NCI-H187 treated with DMSO at 0.1 percent for 48 hours (cell line): ENCODE measurements around the gene NOS1.

ENCODE experiments used
- DNase-seq: peaks from one replicate; lab custom pipeline; 2025; lab: John Stamatoyannopoulos, UW

Gene NOS1

DNA sequence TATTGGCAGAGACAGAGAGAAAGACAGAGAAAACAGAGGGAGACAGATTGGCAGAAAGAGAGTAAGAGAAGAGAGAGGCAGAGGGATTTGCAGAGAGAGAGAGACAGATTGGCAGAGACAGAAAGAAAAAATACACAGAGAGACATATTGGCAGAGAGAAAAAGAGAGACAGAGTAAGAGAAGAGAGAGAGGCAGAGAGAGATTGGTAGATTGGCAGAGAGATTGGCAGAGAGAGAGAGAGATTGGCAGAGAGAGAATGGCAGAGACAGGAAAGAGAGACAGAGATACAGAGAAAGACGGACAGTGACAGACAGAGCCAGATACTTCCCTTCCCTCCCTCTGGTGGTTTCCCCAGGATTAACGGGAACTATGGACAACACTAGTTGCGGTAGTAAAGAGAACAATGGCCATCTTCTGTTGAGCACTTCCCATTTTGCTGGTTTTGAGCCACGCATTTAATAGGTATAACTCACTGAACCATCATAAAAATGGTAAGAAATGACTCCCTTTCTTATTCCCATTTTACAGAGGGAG, 2.6 kb upstream of the NOS1 start:
- DNase-seq, result no peak

DNA sequence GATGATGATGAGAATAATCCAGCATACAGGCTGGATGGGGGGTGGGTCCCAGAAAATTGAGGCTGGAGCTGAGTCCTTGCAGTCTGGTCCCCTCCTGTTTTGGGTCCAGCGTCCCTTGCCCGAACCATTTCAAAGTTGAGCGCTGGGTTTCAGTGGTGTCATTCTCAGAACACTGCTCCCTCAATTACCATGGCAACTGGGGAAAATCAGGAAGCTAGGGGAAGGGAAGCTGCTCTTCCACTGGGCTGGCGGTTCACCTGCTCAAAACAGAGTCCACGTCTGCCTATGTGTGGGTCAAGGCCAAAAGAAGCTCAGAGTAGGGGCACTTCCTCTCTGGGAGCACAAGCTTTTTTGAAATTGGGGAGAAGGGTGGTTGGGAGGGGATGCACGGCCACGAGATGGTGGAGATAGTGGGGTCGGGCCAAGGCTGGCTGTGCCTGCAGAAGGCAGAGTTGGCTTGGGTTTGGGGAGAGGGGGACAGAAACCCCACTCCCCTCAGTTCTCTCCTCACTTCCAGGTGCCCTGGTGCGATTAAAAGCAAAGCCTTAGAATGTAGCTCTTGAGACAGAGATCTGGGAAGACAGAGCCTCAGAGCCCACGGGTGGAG, 1.7 kb upstream of the NOS1 start:
- DNase-seq, result no peak

DNA sequence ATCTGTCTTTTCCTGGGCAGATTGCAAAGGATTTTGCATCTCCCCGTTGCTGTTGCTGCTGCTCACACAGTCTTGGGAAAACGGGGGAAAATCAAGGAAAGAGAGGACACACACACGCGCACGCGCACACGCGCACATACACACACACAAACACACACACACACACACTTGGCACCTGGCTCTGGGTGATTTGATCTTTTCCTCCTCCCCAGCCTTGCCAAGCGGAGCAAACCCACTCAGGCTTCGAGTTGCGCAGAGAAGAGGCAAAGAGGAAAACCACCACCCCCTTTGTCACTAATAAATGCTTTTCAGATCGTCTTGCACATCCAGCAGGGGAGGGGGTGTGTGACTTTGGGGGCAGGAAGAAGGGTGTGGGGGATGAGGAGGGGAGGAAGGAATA, 965 bp upstream of the NOS1 start:
- DNase-seq, result no peak

DNA sequence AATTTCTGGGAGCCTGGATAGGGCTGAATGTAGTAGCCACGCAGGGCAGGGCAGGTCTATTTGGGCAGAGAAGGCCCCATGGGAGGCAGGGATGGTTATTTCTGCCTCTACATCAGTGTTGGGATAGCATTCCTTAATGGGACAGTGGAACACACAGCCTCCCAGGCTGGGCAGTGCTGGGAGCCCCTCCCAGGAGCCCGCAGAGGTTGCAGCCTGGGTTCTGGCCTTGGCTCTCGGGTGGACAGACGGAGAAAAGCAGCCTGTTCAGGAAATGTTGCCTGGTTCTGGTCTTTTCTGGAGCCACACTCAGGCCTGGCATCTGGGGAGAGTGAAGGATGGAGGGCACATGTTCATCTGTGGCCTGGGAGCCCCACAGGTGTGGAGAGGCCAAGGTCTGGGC, 479 bp upstream of the NOS1 start:
- no peak for DNase-seq

DNA sequence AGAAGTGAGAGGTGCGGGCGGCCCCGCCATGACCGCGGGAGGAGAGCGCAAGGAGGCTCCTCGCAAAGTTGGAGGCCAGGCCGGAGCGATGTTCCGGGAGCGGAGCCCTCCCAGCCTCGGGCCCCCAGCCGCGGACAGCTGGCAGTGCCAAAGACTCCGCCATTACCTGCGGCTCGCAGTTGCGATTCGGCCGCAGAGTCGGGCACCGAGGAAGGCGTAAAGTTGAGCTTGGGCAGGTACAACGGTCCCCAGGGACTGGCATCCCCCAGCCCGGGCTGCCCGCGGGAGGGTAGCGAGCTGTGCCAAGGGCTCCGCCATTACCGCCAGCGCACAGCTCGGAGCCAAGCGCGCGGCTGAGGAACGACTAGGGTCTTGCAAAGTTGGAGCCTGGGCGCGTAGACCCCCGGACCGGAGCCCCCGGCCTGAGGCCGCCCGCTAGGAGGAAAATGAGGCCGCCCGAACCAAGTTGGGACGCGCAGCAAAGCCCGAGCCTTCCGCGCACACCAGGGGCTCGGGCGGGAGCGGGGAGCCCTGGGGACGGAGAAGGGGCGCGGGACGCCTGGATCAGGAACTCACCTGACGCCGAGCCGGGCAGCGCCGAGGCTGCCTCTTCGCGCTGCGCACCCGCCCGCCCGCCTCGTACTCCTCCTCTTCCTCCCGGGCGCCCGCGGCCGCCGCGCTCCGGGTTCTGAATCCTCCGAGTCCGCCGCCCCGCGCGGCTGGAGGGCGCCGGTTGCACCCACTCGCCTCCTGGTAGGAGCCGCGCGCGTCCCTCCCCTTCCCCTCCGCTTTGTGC, 677 bp downstream of the NOS1 start:
- no peak for DNase-seq

DNA sequence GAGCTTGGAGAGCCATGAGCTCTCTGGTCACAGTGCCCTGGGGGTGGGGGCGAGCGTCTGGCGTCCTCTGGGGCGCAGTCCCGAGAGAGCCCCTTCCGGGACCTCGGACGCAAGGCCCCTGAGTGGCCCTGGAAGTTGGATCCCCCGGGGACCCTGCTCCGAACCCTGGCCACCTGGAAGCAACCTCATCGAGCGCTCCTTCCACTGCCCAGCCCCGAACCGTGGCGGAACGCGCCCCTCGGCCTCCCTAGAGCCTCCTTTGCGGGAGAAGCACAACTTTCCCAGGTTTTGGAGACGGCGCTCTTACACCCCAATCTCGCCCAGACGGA, 1.2 kb downstream of the NOS1 start:
- no peak for DNase-seq

DNA sequence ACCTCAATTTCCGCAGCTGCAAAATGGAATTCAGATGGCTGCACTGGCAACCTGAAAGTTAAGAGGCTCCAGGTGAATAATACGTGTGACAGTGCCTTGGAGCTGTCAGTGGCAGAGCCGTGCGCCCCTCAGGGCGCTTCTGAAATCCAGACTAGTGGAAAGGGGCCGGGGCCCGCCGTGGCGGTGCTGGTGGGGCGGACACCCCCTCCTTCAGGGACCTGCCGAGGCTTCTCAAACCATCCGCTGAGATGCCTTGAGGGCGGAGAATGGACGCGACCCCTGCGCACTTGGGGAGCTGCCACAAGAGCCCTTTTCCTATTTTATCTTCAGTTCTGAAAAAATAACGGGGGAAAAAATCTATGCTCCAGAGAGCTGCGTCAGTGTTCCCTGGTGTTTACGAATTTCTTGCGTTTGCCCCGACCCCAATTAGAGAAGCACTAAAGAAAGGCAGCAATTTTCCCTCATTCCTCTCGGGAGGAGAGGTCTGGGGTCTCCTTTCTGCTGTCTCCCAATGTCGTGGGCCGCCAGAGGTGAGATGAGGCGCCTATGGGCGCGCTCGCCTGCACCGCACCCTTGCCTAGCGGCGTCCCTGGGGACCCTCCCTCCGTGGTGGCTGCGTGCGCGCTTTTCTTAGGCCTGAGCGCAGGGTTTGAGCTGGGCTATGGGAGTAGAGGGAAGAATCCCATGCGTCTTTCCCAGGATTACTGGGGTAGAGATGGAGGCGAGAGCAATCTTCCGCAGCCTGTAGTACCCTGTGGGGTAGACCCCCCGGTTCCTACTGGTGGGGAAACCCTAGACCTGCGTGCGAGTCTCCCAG, 2.2 kb downstream of the NOS1 start:
- DNase-seq, result no peak

DNA sequence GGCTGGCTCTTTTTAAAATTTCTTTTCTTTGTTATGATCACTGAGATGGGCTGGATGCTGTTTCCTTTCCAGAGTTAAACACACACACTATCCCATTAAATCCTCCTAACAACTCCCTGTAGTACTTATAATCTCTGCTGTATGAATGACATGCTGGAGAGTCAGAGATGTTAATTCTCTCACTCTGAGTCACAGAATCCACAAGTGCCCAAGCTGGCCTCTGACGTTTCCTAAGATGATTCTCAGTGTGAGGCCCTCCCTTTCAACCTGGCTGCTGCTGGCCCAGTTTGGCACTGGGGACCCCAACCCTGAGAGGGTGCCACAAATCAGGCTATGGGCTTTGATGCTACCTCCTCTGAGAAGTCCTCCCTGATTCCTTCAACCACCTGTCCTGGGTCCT, 5.4 kb downstream of the NOS1 start:
- DNase-seq, result no peak

DNA sequence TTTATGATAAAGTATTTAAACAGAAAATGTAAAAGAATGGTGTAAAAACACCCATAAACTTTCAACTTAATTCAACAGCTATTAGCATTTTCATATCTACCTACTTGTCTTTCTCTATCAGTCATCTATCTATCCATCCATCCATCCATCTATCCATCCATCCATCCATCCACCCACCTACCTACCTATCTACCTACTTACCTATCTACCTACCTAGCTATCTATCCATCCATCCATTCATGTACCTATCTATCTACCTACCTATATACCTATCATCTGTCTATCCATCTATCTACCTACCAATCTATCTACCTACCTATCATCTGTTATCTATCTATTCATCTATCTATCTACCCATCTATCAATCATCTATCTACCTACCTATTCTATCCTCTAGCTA, 8.5 kb downstream of the NOS1 start:
- no peak for DNase-seq

DNA sequence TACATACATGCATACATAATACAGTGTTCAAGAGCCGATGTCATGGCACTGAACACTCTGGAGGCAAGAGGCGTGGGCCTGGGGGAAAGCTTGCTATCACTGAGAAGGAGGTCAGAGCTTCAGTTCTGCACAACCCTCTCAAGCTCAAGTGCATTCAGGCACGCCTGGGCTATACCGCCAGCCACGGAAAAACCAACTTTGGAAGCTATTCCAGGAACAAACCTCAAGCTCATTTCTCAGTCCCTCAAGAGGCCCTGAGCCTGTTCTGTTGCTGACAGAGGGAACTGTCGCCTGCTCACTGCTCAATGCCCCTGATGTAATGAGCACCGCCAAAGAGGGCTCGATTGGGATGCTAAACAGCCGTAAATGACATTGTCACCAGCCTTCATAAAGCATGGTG, 9.2 kb downstream of the NOS1 start:
- DNase-seq, result peak; percentile 8

DNA sequence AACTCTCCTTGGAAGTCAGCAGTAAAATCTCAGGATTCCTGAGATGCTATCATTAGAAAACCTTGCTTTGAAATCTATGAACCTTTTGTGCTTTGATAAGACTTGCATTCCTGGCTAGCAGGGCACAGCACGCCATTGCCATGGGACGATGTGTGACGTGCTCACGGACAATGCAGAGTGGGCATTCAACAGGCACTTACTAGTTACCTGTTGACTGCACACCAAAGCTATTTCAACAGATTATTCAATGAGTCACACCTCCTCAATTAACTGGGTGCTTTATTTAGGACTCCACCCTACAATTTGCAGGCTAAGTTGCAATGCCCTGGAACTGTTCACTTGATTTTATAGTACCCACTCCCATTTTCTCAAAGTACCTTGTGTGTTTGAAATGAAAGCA, 11.3 kb downstream of the NOS1 start:
- no peak for DNase-seq

DNA sequence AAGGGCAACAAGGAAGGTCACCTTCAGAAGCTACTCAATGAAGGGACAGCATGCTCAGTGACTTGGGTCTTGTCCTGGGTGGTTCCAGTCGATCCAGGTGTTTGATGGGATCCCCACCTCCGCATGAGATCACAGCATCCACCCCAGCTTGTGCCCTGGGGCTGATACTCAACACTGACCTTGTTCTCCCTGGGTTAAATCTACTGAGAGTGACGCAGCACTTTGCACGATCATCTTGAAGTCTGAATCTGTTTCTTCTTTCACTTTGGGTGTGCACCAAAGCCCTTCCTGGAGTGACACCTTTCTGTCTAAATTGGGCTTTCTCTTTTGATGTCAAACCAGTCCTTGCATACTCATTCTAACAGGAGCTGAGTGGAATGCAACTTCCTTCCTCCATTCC, 13.8 kb downstream of the NOS1 start:
- no peak for DNase-seq

DNA sequence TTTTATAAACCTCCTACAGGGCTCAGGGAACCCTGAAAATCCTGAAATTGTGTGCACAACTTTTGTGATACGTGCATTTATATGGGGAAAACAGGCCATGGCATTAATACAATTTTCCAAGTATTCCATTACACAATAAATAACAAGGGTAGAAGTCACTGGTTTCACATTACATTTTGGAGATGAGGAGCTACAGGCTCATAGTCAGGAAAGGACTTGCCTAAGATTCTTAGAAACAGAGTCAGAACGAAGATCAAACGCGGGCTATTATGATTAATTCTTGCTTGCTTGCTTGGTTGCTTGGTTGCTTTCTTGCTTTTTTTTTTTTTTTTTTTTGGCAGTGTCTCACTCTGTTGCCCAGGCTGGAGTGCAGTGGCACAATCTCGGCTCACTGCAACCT, 16.7 kb downstream of the NOS1 start:
- no peak for DNase-seq

DNA sequence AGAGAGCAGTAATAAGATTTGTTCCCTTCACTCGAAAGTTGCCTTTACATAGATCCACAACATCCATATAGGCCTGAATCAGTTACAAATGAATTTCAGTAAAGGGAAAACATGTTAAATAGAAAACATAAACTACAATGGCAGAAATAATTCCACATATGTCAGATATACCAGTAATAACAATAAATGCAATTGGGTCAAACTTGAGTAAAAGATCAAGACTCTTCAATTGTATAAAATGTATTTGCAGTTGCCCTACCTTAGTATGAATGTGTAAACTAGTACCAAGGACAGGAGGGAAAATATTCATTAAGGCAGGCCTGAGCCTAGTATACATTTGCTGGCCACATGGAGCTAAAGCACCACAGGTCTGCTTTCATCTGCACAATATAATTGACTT, 17.6 kb downstream of the NOS1 start:
- no peak for DNase-seq

DNA sequence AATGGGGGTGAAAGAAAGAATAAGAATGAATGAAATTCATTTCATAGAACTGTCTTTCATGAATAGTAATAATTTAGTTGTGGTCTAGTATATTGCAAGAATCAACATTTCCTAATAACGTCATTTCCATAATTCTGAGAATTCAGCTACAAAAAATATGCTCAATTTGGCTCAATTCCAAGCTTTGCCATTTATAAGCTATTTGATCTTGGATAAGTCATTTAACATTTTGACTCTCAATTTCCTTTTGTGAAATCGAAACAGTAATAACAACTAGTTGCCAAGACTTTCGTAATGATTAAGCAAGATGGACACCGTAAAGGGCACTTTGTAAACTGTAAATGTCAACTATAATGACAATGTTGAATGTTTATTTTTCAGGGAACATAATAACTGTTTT, 18.1 kb downstream of the NOS1 start:
- DNase-seq, result no peak

DNA sequence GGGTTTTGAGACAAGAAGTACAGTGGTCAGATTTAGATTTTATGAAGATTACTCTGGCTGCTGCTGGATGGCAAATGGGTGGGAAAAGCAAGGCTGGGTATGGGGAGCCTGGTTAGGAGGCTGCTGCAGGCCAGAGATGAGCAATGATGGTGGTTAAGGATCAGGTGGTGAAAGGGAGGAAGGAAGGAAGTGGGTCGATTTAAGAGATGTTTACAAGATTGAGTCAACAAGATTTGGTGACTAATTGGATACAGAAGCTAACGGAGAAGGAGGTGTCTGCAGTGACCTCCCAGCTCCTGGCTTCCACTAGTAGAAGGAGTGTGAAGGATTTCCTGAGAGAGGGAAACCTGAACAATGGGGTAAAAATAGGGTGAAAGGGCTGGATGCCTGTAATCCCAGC, 18.7 kb downstream of the NOS1 start:
- no peak for DNase-seq

DNA sequence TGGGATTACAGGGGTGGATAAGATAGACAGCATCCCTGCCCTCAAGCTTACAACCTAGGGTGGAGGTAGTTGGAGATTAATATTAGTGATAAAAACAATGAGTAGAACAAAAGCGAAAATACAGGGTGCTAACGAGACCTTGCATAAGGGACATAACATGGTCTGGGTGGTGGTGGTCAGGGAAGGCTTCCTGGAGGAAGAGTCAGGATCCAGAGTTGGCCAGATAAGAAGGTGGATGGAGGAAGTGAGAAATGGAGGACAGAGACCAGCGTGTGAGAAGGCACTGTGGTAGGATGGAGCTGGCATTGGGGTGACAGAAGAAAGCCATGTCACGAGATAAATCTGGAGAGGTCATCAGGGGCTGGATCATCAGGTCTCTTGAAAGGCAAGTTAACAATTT, 19.2 kb downstream of the NOS1 start:
- DNase-seq, result no peak

DNA sequence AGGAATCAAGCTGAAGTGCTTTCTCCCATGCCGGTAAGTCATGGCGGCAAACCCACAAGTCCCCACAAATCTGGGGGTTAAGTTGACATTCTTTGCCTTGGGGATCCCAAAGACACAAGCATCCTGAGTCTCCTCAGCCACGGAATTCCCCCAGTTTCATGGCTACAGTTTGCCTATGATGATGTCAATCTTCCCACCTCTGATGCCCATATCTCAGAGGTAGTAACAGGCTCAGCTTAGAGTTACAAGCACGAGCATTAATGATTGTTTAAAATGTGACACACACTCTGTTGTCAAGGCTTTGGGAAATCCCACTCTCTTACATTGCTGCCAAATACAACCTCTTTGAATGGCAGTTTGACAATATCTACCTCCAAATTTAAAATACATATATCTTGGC, 22.3 kb downstream of the NOS1 start:
- no peak for DNase-seq

DNA sequence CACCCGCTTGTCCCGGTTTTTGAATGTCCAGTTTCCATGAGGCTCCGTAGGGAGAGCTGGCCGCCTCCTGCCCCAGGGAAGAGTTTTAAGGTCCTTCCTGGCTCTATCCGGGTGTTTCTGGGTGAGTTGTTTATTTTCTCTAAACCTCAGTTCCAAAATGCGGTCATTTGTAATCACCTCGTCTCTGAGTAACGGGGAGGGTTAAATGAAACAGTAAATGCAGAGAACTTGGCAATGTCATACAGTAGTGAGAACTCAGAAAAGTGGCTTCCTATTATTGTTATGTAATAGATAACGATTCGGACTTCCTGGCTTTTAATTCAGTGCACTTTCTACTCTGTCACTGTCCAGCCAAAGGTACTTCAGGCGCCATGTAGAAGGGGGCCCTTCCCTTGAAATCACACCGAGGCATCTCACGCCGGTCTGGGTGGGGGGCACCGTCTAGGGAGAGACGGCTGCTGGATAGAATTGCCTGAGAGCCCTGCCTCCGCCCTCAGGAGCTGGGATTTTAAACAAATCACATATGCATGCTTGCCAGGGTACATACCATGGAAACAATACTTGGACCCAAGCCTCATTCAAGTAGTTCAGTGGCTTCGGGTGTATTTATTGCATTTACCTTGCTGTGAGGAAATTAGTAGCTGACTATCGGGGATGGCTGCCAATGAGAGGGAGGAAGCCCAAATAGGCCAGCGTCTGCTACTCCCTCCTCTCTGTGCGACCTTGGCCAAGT, 26.4 kb downstream of the NOS1 start:
- DNase-seq, result no peak

DNA sequence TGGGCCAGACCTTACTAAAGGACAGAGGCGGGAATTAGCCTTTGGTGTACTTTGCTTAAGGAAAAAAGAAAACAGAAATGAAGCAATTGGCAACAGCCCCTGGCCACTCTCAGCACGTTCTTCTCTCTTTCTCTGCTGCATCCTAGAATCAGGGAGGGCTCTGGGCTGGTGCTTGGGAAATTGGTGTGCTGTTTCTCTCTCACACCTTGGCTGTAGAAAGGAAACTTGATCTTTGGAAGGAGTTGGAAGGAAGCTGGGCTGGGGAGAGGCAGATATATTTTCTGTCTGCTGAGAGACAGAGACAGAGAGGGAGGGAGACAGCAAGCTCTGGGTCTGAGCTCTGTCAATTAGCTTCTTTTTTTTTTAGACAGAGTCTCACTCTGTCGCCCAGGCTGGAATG, 27.4 kb downstream of the NOS1 start:
- DNase-seq, result no peak

DNA sequence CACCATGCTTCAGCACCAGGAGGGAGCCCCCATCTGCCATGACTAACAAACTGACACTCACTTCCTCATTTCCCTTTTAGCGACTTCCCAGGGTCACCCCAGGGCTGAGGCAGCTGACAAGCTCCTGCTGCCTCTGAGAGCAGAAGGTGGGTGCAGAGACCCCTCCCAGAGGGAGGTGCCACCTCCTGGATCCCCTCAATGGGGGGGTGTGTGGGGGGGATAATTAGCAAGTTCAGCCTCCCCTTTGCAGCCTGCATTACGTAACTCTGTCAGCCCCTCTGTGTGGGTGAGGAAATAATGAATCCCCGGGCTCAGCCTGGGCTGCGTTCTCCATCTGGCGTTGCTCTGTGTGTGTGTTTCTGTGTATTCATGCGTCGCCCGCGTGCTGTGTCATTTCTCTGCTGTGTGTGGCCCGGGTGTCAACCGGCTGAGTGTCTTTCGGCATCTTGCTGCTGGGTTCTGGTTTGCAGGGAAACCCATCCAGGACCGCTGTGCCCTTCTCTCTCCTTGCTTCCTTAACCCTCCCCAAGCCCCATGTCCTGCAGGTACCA, 28.0 kb downstream of the NOS1 start:
- DNase-seq, result no peak

DNA sequence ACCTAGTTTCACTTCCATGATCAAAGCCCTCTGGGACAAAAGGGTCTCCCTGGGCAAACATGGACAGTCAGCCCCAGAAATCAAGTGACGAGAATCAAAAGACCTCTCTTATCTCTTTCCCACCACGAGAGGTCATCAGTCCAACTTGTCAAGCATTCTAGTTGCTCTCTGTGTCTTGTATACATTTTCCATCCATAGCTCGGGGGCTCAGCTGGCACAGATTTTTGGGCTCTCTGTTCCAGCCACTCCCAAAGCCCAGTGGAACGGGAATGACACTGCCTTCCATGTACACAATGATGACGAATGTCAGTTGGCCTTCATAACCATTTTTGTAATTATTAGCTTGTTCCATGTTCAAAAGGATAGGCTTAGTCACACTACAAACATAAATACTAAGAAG, 29.7 kb downstream of the NOS1 start:
- DNase-seq, result no peak
